GM18511 (cell line): ENCODE results near the gene CREB3L1.
A peak's percentile ranks its signal among the peaks of the same experiment; 100 is the strongest.

ENCODE experiments used
- ATAC-seq: cut with Tn5 transposase; IDR thresholded peaks from one replicate; pipeline ENCODE4 v1.9.1; 2021; ENCODE audit warnings: mild to moderate bottlenecking, moderate library complexity; ENCODE audit not compliant: unreplicated experiment

CREB3L1 gene

DNA sequence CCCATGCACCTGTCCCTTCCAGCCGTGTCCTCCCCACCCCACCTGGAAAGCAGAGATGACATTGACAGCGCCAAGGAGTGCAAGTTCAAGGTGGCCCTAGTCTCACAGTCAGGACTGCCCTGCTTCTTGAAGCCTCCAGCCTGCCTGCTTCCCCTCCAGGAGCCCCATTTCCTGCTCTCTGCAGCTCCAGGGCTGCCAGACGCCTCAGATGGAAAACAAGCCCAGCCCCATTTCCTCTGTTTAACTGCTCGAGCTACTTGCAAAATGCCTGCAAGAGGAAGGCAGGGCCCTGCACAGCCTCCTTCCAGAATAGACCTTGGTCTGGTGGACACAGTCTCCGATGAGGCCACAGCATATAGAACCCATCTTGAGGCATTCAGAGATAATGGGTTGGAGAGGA is 64.8 kb downstream of the CREB3L1 start:
- ATAC-seq, result no peak

DNA sequence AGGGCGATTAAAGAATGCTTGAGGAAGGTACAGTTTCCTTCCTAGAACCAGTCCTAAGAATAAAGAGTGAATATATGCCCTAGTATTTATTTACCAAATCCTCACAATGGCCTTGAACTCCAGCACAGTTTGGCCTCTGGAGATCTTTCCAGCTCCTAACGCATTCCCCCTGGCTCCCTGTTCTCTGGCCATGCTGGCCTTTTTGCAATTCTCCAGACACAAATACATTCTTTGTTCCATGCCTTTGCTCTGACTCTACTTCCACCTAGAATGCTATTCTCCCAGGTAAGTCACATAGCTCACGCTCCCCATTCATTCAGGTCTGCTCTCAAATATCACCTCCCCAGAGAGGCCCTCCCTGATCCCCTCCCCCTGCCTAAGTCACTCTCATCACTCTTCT is 66.1 kb downstream of the CREB3L1 start:
- no peak for ATAC-seq

- no peak for ATAC-seq
These were observed 67.7 kb downstream of the CREB3L1 start for GRCh38 chr11:46345131-46345597.

- no peak for ATAC-seq
These were observed 68.5 kb downstream of the CREB3L1 start for GRCh38 chr11:46345881-46346484.

- peak; percentile 65 for ATAC-seq
These were observed 69.6 kb downstream of the CREB3L1 start, which contains the start of gene DGKZ for GRCh38 chr11:46346886-46347636. Gene DGKZ, plus strand, starts transcription at chr11:46347463. Its CDS starts 197 bp downstream, at chr11:46347660.

- ATAC-seq, result peak; percentile 3
These were observed 70.3 kb downstream of the CREB3L1 start for GRCh38 chr11:46347637-46348311.

DNA sequence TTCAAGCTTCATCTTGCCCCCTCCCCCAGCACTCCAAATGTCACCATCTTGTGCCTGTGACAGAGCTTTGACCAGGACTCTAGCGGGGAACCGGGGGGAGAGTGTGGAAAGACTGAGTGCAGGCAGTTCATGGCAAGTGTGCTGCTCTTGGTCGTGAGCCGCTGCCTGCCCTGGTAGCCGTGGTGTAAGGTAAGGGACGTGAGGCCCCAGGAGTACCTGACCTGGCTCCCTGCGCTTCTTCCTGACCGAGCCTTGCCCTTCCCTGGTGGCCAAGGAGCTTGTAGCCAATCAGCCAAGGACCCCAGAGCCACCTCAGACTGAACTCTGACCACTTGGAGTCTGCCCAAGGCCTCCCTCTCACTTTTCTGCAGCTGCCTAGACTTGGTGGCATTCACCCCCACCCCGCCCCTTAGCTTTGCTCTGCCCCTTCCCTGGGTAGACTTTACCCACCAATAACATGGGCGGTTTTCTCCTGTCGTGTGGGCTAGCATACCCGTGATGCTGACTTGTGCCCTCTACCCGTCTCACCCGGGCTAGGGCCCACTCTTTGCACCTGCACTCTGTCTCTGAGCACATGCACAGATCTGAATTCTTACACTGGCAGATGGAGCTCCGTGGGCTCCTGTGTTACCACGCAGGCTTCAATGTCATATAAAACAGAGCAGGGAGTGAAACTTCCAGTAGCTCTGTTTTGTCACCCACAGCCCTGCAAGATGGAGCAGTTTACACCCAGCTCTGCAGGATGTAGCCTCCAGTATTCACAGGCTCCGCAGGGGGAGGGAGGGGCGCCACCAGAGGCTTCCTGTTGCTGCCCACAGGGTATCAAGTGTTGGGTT is 71.3 kb downstream of the CREB3L1 start:
- no peak for ATAC-seq

DNA sequence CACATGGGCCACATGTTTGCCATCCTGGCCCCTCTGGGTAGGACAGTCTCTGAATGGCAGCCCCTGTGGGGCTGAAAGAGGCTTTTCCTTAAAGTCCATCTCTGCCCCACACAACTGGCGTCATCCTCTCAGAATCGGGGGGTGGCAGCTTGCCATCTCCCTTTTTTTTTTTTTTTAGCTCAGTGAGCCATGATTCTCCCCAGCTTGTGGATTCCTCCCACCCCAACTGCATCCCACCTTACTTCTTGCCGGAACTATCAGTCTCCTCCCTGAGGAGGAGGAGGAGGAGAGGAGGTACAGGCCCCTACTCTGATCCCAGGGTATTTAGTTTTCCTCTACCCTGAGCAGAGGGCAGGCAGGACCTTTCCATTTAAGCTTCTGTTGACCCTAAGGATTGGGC is 73.2 kb downstream of the CREB3L1 start:
- ATAC-seq, result no peak

- ATAC-seq, result no peak
These were observed 73.7 kb downstream of the CREB3L1 start for GRCh38 chr11:46351148-46351547.

DNA sequence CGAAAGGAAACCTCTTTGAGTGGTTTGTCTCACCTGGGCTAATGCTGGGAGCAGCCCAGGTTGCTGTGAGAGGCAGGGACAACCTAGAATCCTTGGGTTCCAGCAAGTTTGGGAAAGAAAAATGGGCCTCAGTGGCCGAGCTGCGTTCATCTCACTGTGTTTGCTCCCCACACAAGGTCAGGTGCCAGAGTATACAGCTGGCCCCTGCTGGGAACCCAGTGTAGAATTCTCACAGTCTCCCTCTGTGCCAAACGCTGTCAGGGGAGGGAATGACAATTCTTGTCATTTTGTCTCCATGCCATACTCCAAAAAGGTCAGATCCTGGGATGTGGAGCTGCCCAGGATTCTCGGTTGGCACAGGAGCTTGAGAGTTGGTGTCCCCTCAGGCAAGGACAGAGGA is 74.1 kb downstream of the CREB3L1 start:
- no peak for ATAC-seq

- ATAC-seq, result no peak
These were observed 74.8 kb downstream of the CREB3L1 start for GRCh38 chr11:46352063-46352841.

DNA sequence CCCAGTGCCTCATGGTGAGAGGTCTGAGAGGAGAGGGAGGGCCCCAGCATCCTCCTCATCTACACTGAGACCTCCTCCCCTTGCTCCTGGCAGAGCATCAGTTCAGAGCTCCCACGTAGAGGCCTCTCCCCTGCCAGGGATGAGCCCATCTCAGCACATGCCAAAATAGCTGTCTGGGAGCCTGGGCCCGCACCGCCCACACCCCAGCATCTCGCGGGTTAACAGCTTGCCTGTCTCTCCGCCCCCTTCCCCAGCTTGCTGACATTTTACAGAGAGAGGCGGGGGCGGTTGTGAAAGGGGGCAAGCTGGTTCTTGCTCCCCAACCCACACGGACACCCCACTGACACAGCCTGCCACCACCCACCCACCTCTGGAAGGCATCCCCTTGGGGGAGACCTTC is 76.2 kb downstream of the CREB3L1 start:
- ATAC-seq, result no peak

- ATAC-seq, result no peak
These were observed 79.5 kb downstream of the CREB3L1 start for GRCh38 chr11:46356924-46357482.

GRCh38 chr11:46357483-46357936 is 80.0 kb downstream of the CREB3L1 start:
- ATAC-seq, result no peak

DNA sequence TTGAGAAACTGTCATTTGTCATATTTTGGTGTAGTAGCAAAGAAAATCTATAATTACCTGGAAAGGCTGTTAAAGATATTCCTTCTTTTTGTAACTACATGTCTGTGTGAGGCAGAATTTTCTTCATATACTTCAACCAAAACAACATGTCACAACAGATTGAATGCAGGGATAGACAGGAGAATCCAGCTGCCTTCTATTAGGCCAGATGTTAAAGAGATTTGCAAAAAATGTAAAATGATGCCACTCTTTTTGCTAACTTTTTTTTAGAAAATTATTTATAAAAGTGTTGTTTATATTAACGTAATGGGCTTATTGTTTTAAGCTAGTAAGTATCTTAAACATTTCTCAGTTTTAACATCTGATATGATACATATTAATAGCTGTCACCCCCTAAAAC is 82.5 kb downstream of the CREB3L1 start:
- ATAC-seq, result no peak

DNA sequence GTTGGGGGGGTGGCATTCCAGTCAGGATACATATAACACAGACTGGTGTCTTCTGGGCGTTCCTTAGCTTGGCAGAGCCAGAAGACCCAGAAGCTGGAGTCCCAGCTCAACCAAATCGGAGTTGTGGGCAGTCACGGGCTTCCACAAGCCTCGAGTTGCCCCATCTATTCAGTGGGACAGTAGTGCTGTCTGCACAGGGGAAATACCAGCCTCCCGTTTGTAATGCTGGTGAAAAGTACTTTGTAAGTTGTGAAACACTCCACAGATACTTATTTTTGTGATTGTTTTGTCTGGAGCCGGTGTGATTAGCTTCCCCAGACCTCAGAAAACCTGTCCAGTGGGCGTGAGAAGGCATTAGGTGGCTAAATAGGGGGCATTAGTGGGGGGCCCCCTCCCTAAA is 83.4 kb downstream of the CREB3L1 start:
- peak; percentile 30 for ATAC-seq

DNA sequence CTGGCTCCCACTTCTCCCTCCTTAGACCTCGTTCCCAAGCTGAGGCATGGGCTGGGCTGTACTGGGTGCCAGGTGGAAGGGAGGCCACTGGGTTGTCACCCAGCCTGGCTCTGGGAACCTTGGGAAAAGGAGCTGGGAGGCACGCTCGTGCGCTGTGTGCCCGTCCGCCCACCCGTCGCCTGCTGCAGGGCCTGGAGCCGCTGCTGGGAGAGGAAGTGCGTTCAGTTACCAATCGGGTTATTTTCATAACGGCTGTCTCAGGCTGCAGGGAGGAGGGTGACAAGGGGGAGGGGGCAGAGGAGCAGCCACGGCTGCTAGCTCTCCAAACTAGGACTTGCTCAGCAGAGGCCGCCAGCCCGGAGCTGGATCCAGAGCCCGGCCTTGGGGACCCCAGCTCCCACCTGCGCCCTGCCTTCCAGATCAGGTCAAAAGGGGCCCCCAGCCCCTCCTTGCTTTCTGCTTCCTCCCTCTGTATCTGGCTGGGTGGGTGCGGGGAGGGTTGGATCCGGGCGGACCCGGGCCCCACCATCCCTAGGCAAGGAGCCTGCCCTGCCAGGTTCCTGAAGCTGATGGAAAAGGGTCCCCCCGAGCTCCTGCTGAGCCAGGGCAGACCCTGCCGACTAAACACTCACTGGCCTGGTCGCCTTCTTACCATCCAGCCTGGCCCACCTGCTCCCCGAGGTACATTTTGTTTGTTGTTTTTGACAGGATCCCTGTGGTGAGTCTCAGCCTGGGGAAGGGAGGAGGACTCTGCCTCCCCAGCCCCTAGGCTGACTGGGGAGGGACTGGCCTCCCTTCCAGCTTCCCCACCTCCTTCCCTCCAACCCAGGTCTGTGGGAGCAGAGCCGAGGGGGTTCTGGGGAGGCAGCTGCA is 84.1 kb downstream of the CREB3L1 start:
- ATAC-seq, result peak; percentile 96

GRCh38 chr11:46362156-46363030 is 84.9 kb downstream of the CREB3L1 start:
- no peak for ATAC-seq
